Panc1 (cell line): ENCODE data around the gene CST11. TPM values are rescaled to one million over a fixed set of nuclear protein-coding genes. Genes with fewer than 3 reads are reported as not detected.
"Not testable (repeated sequence)": the region's sequence is repeated elsewhere in the genome, so short reads cannot be mapped to it uniquely, and the experiment has no call there.

Source experiments
- ATAC-seq: fragments of 200-7000 bp; cut with Tn5 transposase; 2 replicates; pipeline ENCODE4 v1.9.1; 2020; ENCODE audit warnings: mild to moderate bottlenecking, moderate library complexity
- BruUV-seq: library from RNA; stranded (reverse); fragments of 400-500 nt; replicated peaks from 2 replicates; lab custom pipeline; 2021; lab: Mats Ljungman, UMichigan
- CTCF ChIA-PET: fragments of 300-600 bp; sonication (Branson Sonifier 250); formaldehyde crosslinking; loops from one replicate; lab custom pipeline; 2022; ENCODE audit warnings: antibody characterized with exemption; lab: Charles Lee
- POLR2A ChIA-PET: fragments of 300-600 bp; sonication (Branson Sonifier 250); formaldehyde crosslinking; loops from one replicate; lab custom pipeline; 2022; ENCODE audit warnings: antibody characterized with exemption; lab: Charles Lee
- DNase-seq: peaks from one replicate; pipeline ENCODE4 v3.0.0-alpha.2; 2010; ENCODE audit warnings: low read depth, low spot score
- H3K27ac ChIP-seq: 2 replicates; pipeline ENCODE4 v1.5.1; 2011; ENCODE audit warnings: mild to moderate bottlenecking, low read length, inconsistent platforms
- H3K27me3 ChIP-seq: fragments of 200-500 bp; sonication (Bioruptor generic); 2 replicates; pipeline ENCODE4 v1.6.0; 2014; ENCODE audit warnings: low read length, inconsistent platforms; ENCODE audit not compliant: control insufficient read depth, insufficient read depth
- H3K36me3 ChIP-seq: fragments of 200-500 bp; sonication (Bioruptor generic); 2 replicates; pipeline ENCODE4 v1.5.1; 2014; ENCODE audit warnings: inconsistent platforms, mild to moderate bottlenecking, low read length, moderate library complexity; ENCODE audit not compliant: control insufficient read depth, insufficient read depth
- H3K4me1 ChIP-seq: 2 replicates; pipeline ENCODE4 v1.5.1; 2011; ENCODE audit warnings: inconsistent platforms, mild to moderate bottlenecking, low read length, moderate library complexity; ENCODE audit not compliant: control insufficient read depth, insufficient read depth
- H3K4me3 ChIP-seq, 2 experiments: 2 replicates each; pipeline ENCODE4 v1.5.1; 2011 to 2012; ENCODE audit warnings: low read depth in 2 of 2, low read length in 2 of 2, mild to moderate bottlenecking in 2 of 2, inconsistent platforms in 1 of 2, moderate library complexity in 1 of 2
- H3K9me3 ChIP-seq: fragments of 200-500 bp; sonication (Bioruptor generic); 2 replicates; pipeline ENCODE4 v1.5.1; 2014; ENCODE audit warnings: low read depth, mild to moderate bottlenecking, inconsistent platforms, low read length, moderate library complexity; ENCODE audit not compliant: control insufficient read depth, insufficient read depth
- POLR2AphosphoS5 ChIP-seq: IDR thresholded peaks from 2 replicates; pipeline ENCODE4 v1.6.1; 2012; ENCODE audit warnings: mild to moderate bottlenecking, low read depth, low read length, moderate library complexity
- SIN3A ChIP-seq: IDR thresholded peaks from 2 replicates; pipeline ENCODE4 v1.6.1; 2012; ENCODE audit warnings: low read depth, mild to moderate bottlenecking, low read length, moderate library complexity, borderline replicate concordance; ENCODE audit not compliant: insufficient read depth
- TCF7L2 ChIP-seq: IDR thresholded peaks from 2 replicates; pipeline ENCODE4 v1.6.1; 2011; ENCODE audit warnings: mild to moderate bottlenecking, low read depth, low read length, inconsistent platforms
- in situ Hi-C: cut with HindIII; loops from 2 replicates; pipeline ENCODE4 v1.10.0; 2016; ENCODE audit warnings: low sequenced_read_pairs, low pct_unique_long_range_greater_than_20kb
- intact Hi-C: fragments of 100-400 bp; cut with micrococcal nuclease; formaldehyde crosslinking; loops from one replicate; pipeline ENCODE4 v1.10.0; 2022; ENCODE audit not compliant: unreplicated experiment
- total RNA-seq: library from RNA; stranded (reverse); gene quantifications from one replicate; pipeline ENCODE4 v1.2.1, GENCODE V29; 2021; ENCODE audit not compliant: unreplicated experiment
- TF ChIP-seq, protein P1 (sequence below), 2 experiments: IDR thresholded peaks; 2 replicates each; pipeline ENCODE4 v1.6.1; 2011 to 2012; ENCODE audit warnings: low read depth in 2 of 2, control low read depth in 1 of 2, low read length in 1 of 2, mild to moderate bottlenecking in 1 of 2, moderate library complexity in 1 of 2; ENCODE audit not compliant: insufficient read depth in 1 of 2
- TF ChIP-seq, protein P2 (sequence below): fragments of 450-650 bp; IDR thresholded peaks from 2 replicates; pipeline ENCODE4 v1.5.1; 2017; ENCODE audit warnings: mild to moderate bottlenecking

CST11 gene
- total RNA-seq, 1 experiment from 2014 or later, result not detected

DNA sequence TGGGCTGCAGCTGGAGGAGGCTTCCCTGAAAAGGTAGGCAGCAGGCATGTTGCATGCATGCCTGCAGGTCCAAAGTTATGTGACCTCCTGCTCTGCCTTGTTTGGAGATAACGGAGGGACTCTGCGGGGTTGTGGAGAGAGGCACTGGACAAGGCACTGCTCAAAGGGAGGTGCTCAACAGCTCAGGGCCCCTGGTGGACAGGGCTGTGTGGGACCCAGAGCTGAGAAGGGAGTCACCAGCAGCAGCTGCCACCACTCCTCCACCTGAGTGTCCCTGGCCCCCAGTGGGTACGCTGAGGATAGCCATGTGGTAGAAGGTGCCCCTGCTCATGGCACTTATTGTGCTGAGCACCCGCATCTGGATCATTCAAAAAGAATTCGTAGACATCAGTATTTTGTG, 22.7 kb upstream of the CST11 start:
- TF ChIP-seq, protein P1, sequence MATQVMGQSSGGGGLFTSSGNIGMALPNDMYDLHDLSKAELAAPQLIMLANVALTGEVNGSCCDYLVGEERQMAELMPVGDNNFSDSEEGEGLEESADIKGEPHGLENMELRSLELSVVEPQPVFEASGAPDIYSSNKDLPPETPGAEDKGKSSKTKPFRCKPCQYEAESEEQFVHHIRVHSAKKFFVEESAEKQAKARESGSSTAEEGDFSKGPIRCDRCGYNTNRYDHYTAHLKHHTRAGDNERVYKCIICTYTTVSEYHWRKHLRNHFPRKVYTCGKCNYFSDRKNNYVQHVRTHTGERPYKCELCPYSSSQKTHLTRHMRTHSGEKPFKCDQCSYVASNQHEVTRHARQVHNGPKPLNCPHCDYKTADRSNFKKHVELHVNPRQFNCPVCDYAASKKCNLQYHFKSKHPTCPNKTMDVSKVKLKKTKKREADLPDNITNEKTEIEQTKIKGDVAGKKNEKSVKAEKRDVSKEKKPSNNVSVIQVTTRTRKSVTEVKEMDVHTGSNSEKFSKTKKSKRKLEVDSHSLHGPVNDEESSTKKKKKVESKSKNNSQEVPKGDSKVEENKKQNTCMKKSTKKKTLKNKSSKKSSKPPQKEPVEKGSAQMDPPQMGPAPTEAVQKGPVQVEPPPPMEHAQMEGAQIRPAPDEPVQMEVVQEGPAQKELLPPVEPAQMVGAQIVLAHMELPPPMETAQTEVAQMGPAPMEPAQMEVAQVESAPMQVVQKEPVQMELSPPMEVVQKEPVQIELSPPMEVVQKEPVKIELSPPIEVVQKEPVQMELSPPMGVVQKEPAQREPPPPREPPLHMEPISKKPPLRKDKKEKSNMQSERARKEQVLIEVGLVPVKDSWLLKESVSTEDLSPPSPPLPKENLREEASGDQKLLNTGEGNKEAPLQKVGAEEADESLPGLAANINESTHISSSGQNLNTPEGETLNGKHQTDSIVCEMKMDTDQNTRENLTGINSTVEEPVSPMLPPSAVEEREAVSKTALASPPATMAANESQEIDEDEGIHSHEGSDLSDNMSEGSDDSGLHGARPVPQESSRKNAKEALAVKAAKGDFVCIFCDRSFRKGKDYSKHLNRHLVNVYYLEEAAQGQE (IDR thresholded peaks at IDR 0.05; ENCODE audit: insufficient read depth in 1 of 2, low read depth in 2 of 2, low read length in 1 of 2), result no peak
- TF ChIP-seq, protein P2, sequence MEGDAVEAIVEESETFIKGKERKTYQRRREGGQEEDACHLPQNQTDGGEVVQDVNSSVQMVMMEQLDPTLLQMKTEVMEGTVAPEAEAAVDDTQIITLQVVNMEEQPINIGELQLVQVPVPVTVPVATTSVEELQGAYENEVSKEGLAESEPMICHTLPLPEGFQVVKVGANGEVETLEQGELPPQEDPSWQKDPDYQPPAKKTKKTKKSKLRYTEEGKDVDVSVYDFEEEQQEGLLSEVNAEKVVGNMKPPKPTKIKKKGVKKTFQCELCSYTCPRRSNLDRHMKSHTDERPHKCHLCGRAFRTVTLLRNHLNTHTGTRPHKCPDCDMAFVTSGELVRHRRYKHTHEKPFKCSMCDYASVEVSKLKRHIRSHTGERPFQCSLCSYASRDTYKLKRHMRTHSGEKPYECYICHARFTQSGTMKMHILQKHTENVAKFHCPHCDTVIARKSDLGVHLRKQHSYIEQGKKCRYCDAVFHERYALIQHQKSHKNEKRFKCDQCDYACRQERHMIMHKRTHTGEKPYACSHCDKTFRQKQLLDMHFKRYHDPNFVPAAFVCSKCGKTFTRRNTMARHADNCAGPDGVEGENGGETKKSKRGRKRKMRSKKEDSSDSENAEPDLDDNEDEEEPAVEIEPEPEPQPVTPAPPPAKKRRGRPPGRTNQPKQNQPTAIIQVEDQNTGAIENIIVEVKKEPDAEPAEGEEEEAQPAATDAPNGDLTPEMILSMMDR, result no peak
- TF ChIP-seq SIN3A (no peak), TCF7L2 (no peak), POLR2AphosphoS5 (no peak)
- Histone ChIP-seq H3K36me3 (no peaks in the 10 kb centered on the region), H3K9me3 (no peaks in the 10 kb centered on the region), H3K27me3 (no peaks in the 10 kb centered on the region), H3K4me1 (no peaks in the 10 kb centered on the region), H3K27ac (no peak overlapping the region), H3K4me3 (no peak overlapping the region)
- 0 out of 2 replicates have a peak, but pooled peaks have one; percentile 12 for ATAC-seq
- BruUV-seq, result no TSS peak
- in situ Hi-C loops (no loop called here), intact Hi-C loops (no loop called here)
- DNase-seq, result no peak
- ChIA-PET POLR2A (no interaction called here), CTCF (no interaction called here)

DNA sequence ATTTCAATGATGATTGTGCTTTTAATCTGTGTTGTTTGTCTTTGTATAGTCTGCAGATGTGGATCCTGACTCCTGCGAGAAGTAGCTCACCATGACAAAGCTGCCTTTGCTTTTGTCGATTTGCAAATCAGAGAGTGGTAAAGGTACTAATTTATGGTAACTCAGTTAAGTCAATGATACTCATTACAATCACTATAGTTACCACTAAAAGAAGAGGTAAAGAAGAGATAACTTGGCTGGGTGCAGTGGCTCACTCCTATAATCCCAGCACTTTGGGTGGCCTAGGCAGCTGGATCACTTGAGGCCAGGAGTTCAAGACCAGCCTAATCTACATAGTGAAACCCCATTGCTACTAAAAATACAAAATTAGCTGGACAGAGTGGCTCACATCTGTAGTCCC, 20.6 kb upstream of the CST11 start:
- BruUV-seq, H3K4me3 ChIP-seq, POLR2A ChIA-PET, H3K27ac ChIP-seq, H3K9me3 ChIP-seq, in situ Hi-C loops, H3K36me3 ChIP-seq, ATAC-seq, intact Hi-C loops, H3K27me3 ChIP-seq, CTCF ChIA-PET, H3K4me1 ChIP-seq, DNase-seq: not testable (repeated sequence)

DNA sequence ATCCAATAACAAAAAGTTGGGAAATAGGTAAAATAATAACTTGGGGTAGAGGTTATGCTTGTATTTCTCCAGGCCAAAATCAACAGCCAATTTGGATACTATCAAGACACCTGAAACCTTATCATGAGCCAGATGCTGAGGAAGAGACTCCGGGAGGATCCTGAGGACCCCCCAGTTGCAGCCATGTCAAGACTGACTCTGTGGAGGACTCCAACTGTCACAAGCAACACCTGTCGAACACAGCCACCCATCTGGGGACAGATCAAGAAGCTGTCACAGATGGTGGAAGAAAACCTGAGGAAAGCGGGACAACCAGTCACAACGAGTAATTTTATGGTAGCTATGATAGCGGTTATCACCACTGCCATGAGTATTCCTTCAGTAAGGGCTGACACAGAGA, 19.6 kb upstream of the CST11 start:
- intact Hi-C loops, POLR2A ChIA-PET, H3K27me3 ChIP-seq, H3K9me3 ChIP-seq, CTCF ChIA-PET, DNase-seq, H3K4me3 ChIP-seq, BruUV-seq, H3K27ac ChIP-seq, in situ Hi-C loops, ATAC-seq, H3K4me1 ChIP-seq, H3K36me3 ChIP-seq: not testable (repeated sequence)

DNA sequence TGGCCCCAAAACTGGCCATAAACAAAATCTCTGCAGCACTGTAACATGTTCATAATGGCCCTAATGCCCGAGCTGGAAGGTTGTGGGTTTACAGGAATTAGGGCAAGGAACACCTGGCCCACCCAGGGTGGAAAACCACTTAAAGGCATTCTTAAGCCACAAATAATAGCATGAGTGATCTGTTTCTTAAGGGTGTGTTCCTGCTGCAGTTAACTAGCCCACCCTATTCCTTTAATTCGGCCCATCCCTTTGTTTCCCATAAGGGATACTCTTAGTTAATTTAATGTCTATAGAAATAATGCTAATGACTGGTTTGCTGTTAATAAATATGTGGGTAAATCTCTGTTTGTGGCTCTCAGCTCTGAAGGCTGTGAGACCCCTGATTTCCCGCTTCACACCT, 14.3 kb upstream of the CST11 start:
- H3K27ac ChIP-seq, H3K9me3 ChIP-seq, H3K36me3 ChIP-seq, in situ Hi-C loops, DNase-seq, CTCF ChIA-PET, intact Hi-C loops, H3K4me3 ChIP-seq, BruUV-seq, H3K4me1 ChIP-seq, ATAC-seq, POLR2A ChIA-PET, H3K27me3 ChIP-seq: not testable (repeated sequence)
